H1 (cell line): ENCODE data around the gene BSX. TPM values are rescaled to one million over a fixed set of nuclear protein-coding genes. Genes with fewer than 3 reads are reported as not detected.

Source experiments
- CTCF ChIA-PET: fragments of 300-600 bp; sonication (Branson Sonifier 250); formaldehyde crosslinking; loops from one replicate; lab custom pipeline; 2021; ENCODE audit not compliant: partially characterized antibody; lab: Charles Lee
- POLR2A ChIA-PET: fragments of 300-600 bp; sonication (Branson Sonifier 250); formaldehyde crosslinking; loops from one replicate; lab custom pipeline; 2021; ENCODE audit warnings: inconsistent platforms; ENCODE audit not compliant: partially characterized antibody; lab: Charles Lee
- DNase-seq, 2 experiments: peaks; one replicate each; pipeline versions ENCODE4 v3.0.0 to v3.0.0-alpha.2; 2010 to 2022; ENCODE audit warnings: low spot score in 2 of 2, low read depth in 1 of 2, mixed read lengths in 1 of 2
- FAIRE-seq: peaks from 2 replicates; lab custom pipeline; 2011; peaks lifted over from hg19 to GRCh38; lab: Jason Lieb, UNC
- H2AFZ ChIP-seq: 2 replicates; pipeline ENCODE4 v1.8.1; 2012; ENCODE audit warnings: low read length, inconsistent platforms
- H2AK5ac ChIP-seq: 2 replicates; pipeline ENCODE4 v1.6.1; 2013; ENCODE audit warnings: low read depth, low read length
- H2BK120ac ChIP-seq: replicated peaks from 2 replicates; pipeline ENCODE3; 2013; ENCODE audit warnings: low read depth, low read length, inconsistent platforms
- H2BK12ac ChIP-seq: 2 replicates; pipeline ENCODE4 v1.6.1; 2013; ENCODE audit warnings: low read depth, low read length
- H2BK15ac ChIP-seq: 2 replicates; pipeline ENCODE4 v1.6.1; 2013; ENCODE audit warnings: low read length
- H2BK20ac ChIP-seq: 2 replicates; pipeline ENCODE4 v1.6.1; 2013; ENCODE audit warnings: low read length
- H2BK5ac ChIP-seq: 2 replicates; pipeline ENCODE4 v1.6.1; 2013; ENCODE audit warnings: low read depth, low read length
- H3K14ac ChIP-seq: 2 replicates; pipeline ENCODE4 v1.6.1; 2013; ENCODE audit warnings: inconsistent platforms; ENCODE audit not compliant: insufficient read length
- H3K18ac ChIP-seq: 2 replicates; pipeline ENCODE4 v1.6.1; 2013; ENCODE audit warnings: low read length; ENCODE audit errors: extremely low read depth
- H3K23ac ChIP-seq: 2 replicates; pipeline ENCODE4 v1.6.1; 2013; ENCODE audit warnings: inconsistent platforms; ENCODE audit not compliant: insufficient read length
- H3K23me2 ChIP-seq: 2 replicates; pipeline ENCODE4 v1.6.1; 2013; ENCODE audit warnings: low read depth, low read length
- H3K27ac ChIP-seq: 2 replicates; pipeline ENCODE4 v1.6.1; 2011; ENCODE audit warnings: low read depth, low read length, inconsistent platforms
- H3K27me3 ChIP-seq, 4 experiments: replicated peaks in 1 of 4; 1 replicate in 1 of 4; 2 replicates in 3 of 4; pipeline versions ENCODE4 v1.6.1 to v1.8.1; 2011 to 2013; ENCODE audit warnings: low read length in 3 of 4, mild to moderate bottlenecking in 3 of 4, inconsistent platforms in 2 of 4, mixed read lengths in 2 of 4, moderate library complexity in 1 of 4; ENCODE audit not compliant: control insufficient read depth in 3 of 4, insufficient read depth in 3 of 4; ENCODE audit errors: extremely low read depth in 1 of 4
- H3K36me3 ChIP-seq, 4 experiments: 2 replicates each; pipeline versions ENCODE4 v1.6.1 to v1.8.1; 2011 to 2013; ENCODE audit warnings: mild to moderate bottlenecking in 4 of 4, low read length in 3 of 4, moderate library complexity in 2 of 4, control low read depth in 1 of 4, inconsistent platforms in 1 of 4; ENCODE audit not compliant: insufficient read depth in 4 of 4, control insufficient read depth in 2 of 4
- H3K4ac ChIP-seq: replicated peaks from 2 replicates; pipeline ENCODE3; 2013; ENCODE audit warnings: low read length, low read depth, mixed read lengths, inconsistent platforms; ENCODE audit not compliant: insufficient read length
- H3K4me1 ChIP-seq, 4 experiments: replicated peaks in 1 of 4; 1 replicate in 1 of 4; 2 replicates in 3 of 4; pipeline versions ENCODE4 v1.6.1 to v1.8.1; 2011 to 2013; ENCODE audit warnings: low read length in 3 of 4, inconsistent platforms in 2 of 4, mixed read lengths in 1 of 4; ENCODE audit not compliant: insufficient read depth in 4 of 4, control insufficient read depth in 3 of 4
- H3K4me2 ChIP-seq, 2 experiments: 2 replicates each; pipeline versions ENCODE4 v1.6.1 to v1.8.1; 2011 to 2013; ENCODE audit warnings: low read depth in 2 of 2, low read length in 2 of 2, control low read depth in 1 of 2, inconsistent platforms in 1 of 2, mild to moderate bottlenecking in 1 of 2; ENCODE audit not compliant: insufficient read depth in 1 of 2
- H3K4me3 ChIP-seq, 4 experiments: fragments of 200-600, 300-600 bp in 1 of 4; sonication (generic), shearing (Covaris generic), sonication (Bioruptor Twin) in 1 of 4; 2 replicates each; pipeline versions ENCODE4 v1.5.1 to v1.8.1; 2011 to 2016; ENCODE audit warnings: low read length in 4 of 4, low read depth in 3 of 4, control low read depth in 2 of 4, inconsistent platforms in 2 of 4, mild to moderate bottlenecking in 2 of 4, mixed read lengths in 1 of 4, moderate library complexity in 1 of 4; ENCODE audit not compliant: insufficient read depth in 2 of 4; ENCODE audit errors: extremely low read depth in 1 of 4
- H3K56ac ChIP-seq: replicated peaks from 2 replicates; pipeline ENCODE3; 2013; ENCODE audit warnings: low read depth, mild to moderate bottlenecking, mixed read lengths, low read length, inconsistent platforms; ENCODE audit not compliant: insufficient read length
- H3K79me1 ChIP-seq: 2 replicates; pipeline ENCODE4 v1.6.1; 2013; ENCODE audit warnings: low read depth, low read length, control low read depth
- H3K79me2 ChIP-seq, 2 experiments: 2 replicates each; pipeline versions ENCODE4 v1.6.1 to v1.8.1; 2012 to 2013; ENCODE audit warnings: low read length in 2 of 2, mild to moderate bottlenecking in 2 of 2, inconsistent platforms in 1 of 2; ENCODE audit not compliant: insufficient read depth in 2 of 2, control insufficient read depth in 1 of 2
- H3K9ac ChIP-seq, 4 experiments: replicated peaks in 1 of 4; 1 replicate in 1 of 4; 2 replicates in 3 of 4; pipeline versions ENCODE4 v1.6.1 to v1.8.1; 2011 to 2013; ENCODE audit warnings: low read depth in 3 of 4, low read length in 3 of 4, control low read depth in 2 of 4, mild to moderate bottlenecking in 2 of 4, moderate library complexity in 2 of 4, inconsistent platforms in 1 of 4; ENCODE audit errors: extremely low read depth in 1 of 4
- H3K9me3 ChIP-seq, 2 experiments: 2 replicates each; pipeline versions ENCODE4 v1.6.1 to v1.8.1; 2012 to 2013; ENCODE audit warnings: mild to moderate bottlenecking in 2 of 2, moderate library complexity in 2 of 2, control low read depth in 1 of 2, inconsistent platforms in 1 of 2, low read depth in 1 of 2, low read length in 1 of 2, mixed read lengths in 1 of 2; ENCODE audit not compliant: insufficient read depth in 2 of 2
- H4K20me1 ChIP-seq, 2 experiments: replicated peaks in 1 of 2; 2 replicates each; pipeline versions ENCODE3 to v1.8.1; 2011 to 2013; ENCODE audit warnings: inconsistent platforms in 2 of 2, low read length in 2 of 2, mild to moderate bottlenecking in 1 of 2; ENCODE audit not compliant: insufficient read depth in 2 of 2, control insufficient read depth in 1 of 2
- H4K5ac ChIP-seq: 2 replicates; pipeline ENCODE4 v1.6.1; 2013; ENCODE audit warnings: low read length, low read depth, mixed read lengths, inconsistent platforms; ENCODE audit not compliant: insufficient read length
- H4K8ac ChIP-seq: 2 replicates; pipeline ENCODE4 v1.8.0; 2013; ENCODE audit warnings: mild to moderate bottlenecking, moderate library complexity, low read length, inconsistent platforms; ENCODE audit not compliant: insufficient read depth; ENCODE audit errors: extremely low read depth
- H4K91ac ChIP-seq: replicated peaks from 2 replicates; pipeline ENCODE3; 2013; ENCODE audit warnings: low read length, mixed read lengths, inconsistent platforms; ENCODE audit not compliant: insufficient read length
- BCL11A ChIP-seq, 2 experiments: IDR thresholded peaks; one replicate each; pipeline ENCODE4 v1.6.1; 2011; ENCODE audit warnings: low read depth in 2 of 2, low read length in 2 of 2, mild to moderate bottlenecking in 2 of 2
- CTBP2 ChIP-seq: IDR thresholded peaks from 2 replicates; pipeline ENCODE4 v1.7.0; 2011; ENCODE audit warnings: borderline replicate concordance, mild to moderate bottlenecking, moderate library complexity, mixed read lengths, low read length; ENCODE audit not compliant: insufficient read depth, insufficient read length
- EGR1 ChIP-seq: IDR thresholded peaks from 2 replicates; pipeline ENCODE4 v1.6.1; 2011; ENCODE audit warnings: low read depth, low read length, borderline replicate concordance
- EZH2 ChIP-seq: fragments of 200-600 bp; sonication (generic); IDR thresholded peaks from 2 replicates; pipeline ENCODE4 v1.7.1; 2012; ENCODE audit warnings: low read depth, mild to moderate bottlenecking, moderate library complexity, low read length, inconsistent platforms; ENCODE audit not compliant: severe bottlenecking
- GABPA ChIP-seq: IDR thresholded peaks from 2 replicates; pipeline ENCODE4 v1.6.1; 2011; ENCODE audit warnings: mild to moderate bottlenecking, low read length, moderate library complexity, borderline replicate concordance; ENCODE audit not compliant: insufficient read depth
- KDM4A ChIP-seq: IDR thresholded peaks from one replicate; pipeline ENCODE4 v1.7.1; 2012; ENCODE audit warnings: low read depth, mild to moderate bottlenecking, moderate library complexity, low read length, inconsistent platforms; ENCODE audit not compliant: severe bottlenecking
- SP1 ChIP-seq: IDR thresholded peaks from 2 replicates; pipeline ENCODE4 v1.6.1; 2011; ENCODE audit warnings: low read depth, low read length
- SUZ12 ChIP-seq: fragments of 200-600 bp; sonication (generic); IDR thresholded peaks from 2 replicates; pipeline ENCODE4 v1.6.1; 2012; ENCODE audit warnings: mild to moderate bottlenecking, inconsistent platforms, low read length, moderate library complexity, mixed read lengths
- WGBS, 2 experiments: shearing (Covaris generic) in 1 of 2; methylation state at CpG; one replicate each; pipeline versions ENCODE4 v1.1.6 to v1.1.7; 2013 to 2015; ENCODE audit warnings: low lambda C conversion rate in 2 of 2, mixed read lengths in 2 of 2, inconsistent platforms in 1 of 2, low coverage in 1 of 2, missing lambda C conversion rate in 1 of 2; ENCODE audit not compliant: insufficient replicate concordance in 2 of 2, insufficient coverage in 1 of 2, insufficient read length in 1 of 2; ENCODE audit errors: extremely low coverage in 1 of 2, missing lambda C conversion rate in 1 of 2; 5-methylcytosine and 5-hydroxymethylcytosine counted together
- polyA plus RNA-seq, 7 experiments: library from polyadenylated mRNA; depleted of rRNA in 3 of 7; stranded (reverse) in 5 of 7; unstranded in 2 of 7; fragments of >200 nt in 5 of 7; fragments of 200-250 nt in 2 of 7; gene quantifications; 1 replicate in 5 of 7; 2 replicates in 1 of 7; 4 replicates in 1 of 7; pipeline versions ENCODE4 v1.2.1 to v1.2.3, GENCODE V29; 2011 to 2013; ENCODE audit warnings: missing spikeins in 2 of 7, mixed read lengths in 2 of 7
- total RNA-seq: library from RNA; stranded (reverse); fragmentation: NEBNext Ultra II Directional; extraction: Animal tissue kit (Norgen Biotek cat#: 25700); gene quantifications from 2 replicates; pipeline ENCODE4 v1.2.1, GENCODE V29; 2021
- TF ChIP-seq, protein P1 (sequence below): IDR thresholded peaks from 2 replicates; pipeline ENCODE4 v1.6.1; 2012; ENCODE audit warnings: inconsistent platforms

The BSX gene
- total and polyA plus RNA-seq, 2 of the 8 experiments (the other 6 are each of a cell fraction or from before 2014, with no cell fraction given) = not detected

DNA sequence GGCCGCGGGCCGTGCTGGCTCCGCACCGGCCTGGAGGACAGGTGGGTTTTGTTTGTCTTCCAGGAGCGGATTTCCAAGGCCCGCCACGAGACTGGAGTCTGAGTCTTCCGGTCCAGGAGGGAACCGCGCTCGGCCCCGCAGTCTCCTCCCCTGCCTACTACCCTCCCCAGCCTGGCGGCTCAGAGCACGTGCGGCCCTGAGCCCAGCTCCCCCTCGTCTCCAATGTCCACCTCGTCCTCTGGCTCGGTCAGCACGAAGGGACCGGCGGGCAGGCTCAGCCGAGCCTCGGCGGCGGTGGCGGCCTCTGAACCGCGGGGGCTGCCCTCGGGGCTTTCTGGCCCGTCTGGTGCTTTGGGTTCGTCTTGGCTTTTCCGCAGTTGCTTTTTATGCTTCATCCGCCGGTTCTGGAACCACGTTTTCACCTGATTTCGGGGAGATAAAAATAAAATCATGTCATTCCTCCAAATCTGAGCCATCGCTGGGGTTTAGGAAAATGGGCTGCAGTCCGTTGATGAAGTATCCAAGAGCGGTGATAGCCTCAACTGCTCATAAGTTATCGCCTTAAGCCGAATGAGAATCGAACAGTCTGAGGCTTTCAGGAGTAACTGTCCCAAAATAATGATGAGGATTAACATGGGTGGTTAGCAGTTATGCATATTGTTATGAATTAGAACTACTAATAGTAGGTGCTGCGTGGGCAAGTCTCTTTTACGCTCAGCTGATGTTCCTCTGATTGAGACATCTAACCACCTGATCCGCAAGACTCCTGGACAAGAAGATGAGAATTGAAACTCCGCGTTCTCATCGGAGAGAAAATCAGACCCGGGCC lies 4.0 kb downstream of the BSX start:
- H3K9ac ChIP-seq = peak overlapping the region in 1 of 4 experiments; percentile 45; a peak in 1 of 7 replicates
- no peaks in the 10 kb centered on the region for H3K79me1 ChIP-seq
- peak overlapping the region; percentile 76; the same call in 1 of the 2 replicates for H4K8ac ChIP-seq
- H3K4ac ChIP-seq = no peak overlapping the region
- H3K4me3 ChIP-seq = peak overlapping the region; percentile 45 to 60 (median 56)
- no peak overlapping the region for H2AK5ac ChIP-seq
- peak overlapping the region; percentile 70; the same call in 1 of the 2 replicates for H2AFZ ChIP-seq
- 7% methylated on average over 32 of the region's 50 CpGs; no CpG with 5 or more reads in 1 of the 2 experiments for WGBS, 2 experiments
- no peak overlapping the region for H2BK20ac ChIP-seq
- H2BK15ac ChIP-seq = no peak overlapping the region
- peaks cover 9 to 19% of the 10 kb centered on the region in 2 experiments for H4K20me1 ChIP-seq
- no peak overlapping the region; the same call in 1 of the 2 replicates for H2BK5ac ChIP-seq
- H3K27me3 ChIP-seq = peaks cover 75 to 99% (median 91%) of the 10 kb centered on the region in 4 experiments
- no peaks in the 10 kb centered on the region for H3K79me2 ChIP-seq
- H3K23ac ChIP-seq = no peak overlapping the region
- peak overlapping the region; percentile 80; the same call in 1 of the 2 replicates for H2BK12ac ChIP-seq
- no peak overlapping the region for H3K14ac ChIP-seq
- no peak overlapping the region for H4K91ac ChIP-seq
- H4K5ac ChIP-seq = no peak overlapping the region
- FAIRE-seq (no peak), DNase-seq (peak in 1 of 2 experiments; percentile 49)
- H3K56ac ChIP-seq = no peak overlapping the region
- H3K9me3 ChIP-seq = no peaks in the 10 kb centered on the region
- H3K4me1 ChIP-seq = peaks cover 0 to 19% (median 11%) of the 10 kb centered on the region in 4 experiments; a peak in 6 of 7 replicates
- H3K4me2 ChIP-seq = peak overlapping the region; percentile 89 to 96
- peaks cover 0 to 8% (median 0%) of the 10 kb centered on the region in 4 experiments; a peak in 3 of 8 replicates for H3K36me3 ChIP-seq
- H2BK120ac ChIP-seq = no peak overlapping the region
- POLR2A ChIA-PET = interaction anchor here (1.3 kb wide), 1 partner anchor 84 kb away, joined by 3 read pairs; the partner anchor contains the start of gene HSPA8
- H3K27ac ChIP-seq = no peak overlapping the region
- CTCF ChIA-PET = interaction anchor here (0.6 to 1.0 kb wide), 2 partner anchors 43 to 169 kb away, joined by 3 to 5 read pairs; no protein-coding TSS in a partner anchor
- H3K23me2 ChIP-seq = peaks cover 14% of the 10 kb centered on the region; the same call in 1 of the 2 replicates
- H3K18ac ChIP-seq = peak overlapping the region; percentile 36
- TF ChIP-seq GABPA (0 out of 2 replicates have a peak, but pooled peaks have one; percentile 65), EGR1 (no peak; the same call in 1 of the 2 replicates), BCL11A (IDR thresholded peaks at IDR 0.05; ENCODE audit: low read depth in 2 of 2, low read length in 2 of 2) (no peak), SP1 (no peak), EZH2 (peak; percentile 97), CTBP2 (no peak), SUZ12 (peak; percentile 96), KDM4A (peak; percentile 82)
- TF ChIP-seq, protein P1, sequence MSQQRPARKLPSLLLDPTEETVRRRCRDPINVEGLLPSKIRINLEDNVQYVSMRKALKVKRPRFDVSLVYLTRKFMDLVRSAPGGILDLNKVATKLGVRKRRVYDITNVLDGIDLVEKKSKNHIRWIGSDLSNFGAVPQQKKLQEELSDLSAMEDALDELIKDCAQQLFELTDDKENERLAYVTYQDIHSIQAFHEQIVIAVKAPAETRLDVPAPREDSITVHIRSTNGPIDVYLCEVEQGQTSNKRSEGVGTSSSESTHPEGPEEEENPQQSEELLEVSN = peak; percentile 93
